Esophagus muscularis mucosa (tissue), 3 donors: ENCODE data around the gene IPCEF1.
"Not testable (repeated sequence)": the region's sequence is repeated elsewhere in the genome, so short reads cannot be mapped to it uniquely, and the experiment has no call there.

Source experiments
- POLR2A ChIP-seq: fragments of 450-650 bp; IDR thresholded peaks from one replicate; pipeline ENCODE4 v1.6.1; 2017; ENCODE audit warnings: antibody characterized with exemption, moderate library complexity, mild to moderate bottlenecking, low read depth
- TF ChIP-seq, protein P1 (sequence below), 3 experiments: fragments of 200-600 bp in 2 of 3; fragments of 450-650 bp in 1 of 3; sonication (generic) in 2 of 3; IDR thresholded peaks; one replicate each; pipeline ENCODE4 v1.5.1; 2017 to 2019; ENCODE audit warnings: antibody characterized with exemption in 3 of 3, mild to moderate bottlenecking in 2 of 3, moderate library complexity in 1 of 3

DNA sequence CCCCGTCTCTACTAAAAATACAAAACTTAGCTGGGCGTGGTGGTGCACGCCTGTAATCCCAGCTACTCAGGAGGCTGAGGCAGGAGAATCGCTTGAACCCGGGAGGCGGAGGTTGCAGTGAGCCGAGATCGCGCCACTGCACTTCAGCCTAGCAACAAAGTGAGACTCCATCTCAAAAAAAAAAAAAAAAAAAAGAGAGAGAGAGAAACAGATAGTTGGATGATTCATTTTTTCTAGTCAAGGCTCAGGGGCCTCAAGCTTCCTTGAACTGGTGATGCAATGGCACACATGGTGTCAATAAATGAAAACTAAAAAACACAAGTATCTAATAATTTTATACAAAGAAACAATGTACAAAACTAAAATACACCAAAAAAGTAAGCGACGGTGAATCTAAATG lies 115.5 kb downstream of the IPCEF1 start:
- not testable (repeated sequence) for TF ChIP-seq POLR2A
- TF ChIP-seq, protein P1, sequence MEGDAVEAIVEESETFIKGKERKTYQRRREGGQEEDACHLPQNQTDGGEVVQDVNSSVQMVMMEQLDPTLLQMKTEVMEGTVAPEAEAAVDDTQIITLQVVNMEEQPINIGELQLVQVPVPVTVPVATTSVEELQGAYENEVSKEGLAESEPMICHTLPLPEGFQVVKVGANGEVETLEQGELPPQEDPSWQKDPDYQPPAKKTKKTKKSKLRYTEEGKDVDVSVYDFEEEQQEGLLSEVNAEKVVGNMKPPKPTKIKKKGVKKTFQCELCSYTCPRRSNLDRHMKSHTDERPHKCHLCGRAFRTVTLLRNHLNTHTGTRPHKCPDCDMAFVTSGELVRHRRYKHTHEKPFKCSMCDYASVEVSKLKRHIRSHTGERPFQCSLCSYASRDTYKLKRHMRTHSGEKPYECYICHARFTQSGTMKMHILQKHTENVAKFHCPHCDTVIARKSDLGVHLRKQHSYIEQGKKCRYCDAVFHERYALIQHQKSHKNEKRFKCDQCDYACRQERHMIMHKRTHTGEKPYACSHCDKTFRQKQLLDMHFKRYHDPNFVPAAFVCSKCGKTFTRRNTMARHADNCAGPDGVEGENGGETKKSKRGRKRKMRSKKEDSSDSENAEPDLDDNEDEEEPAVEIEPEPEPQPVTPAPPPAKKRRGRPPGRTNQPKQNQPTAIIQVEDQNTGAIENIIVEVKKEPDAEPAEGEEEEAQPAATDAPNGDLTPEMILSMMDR (IDR thresholded peaks at IDR 0.05): not testable (repeated sequence)
